ENCODE results near the gene INSYN1. TPM values are rescaled to one million over a fixed set of nuclear protein-coding genes. Genes with fewer than 3 reads are reported as not detected.
"Not testable (repeated sequence)": the region's sequence is repeated elsewhere in the genome, so short reads cannot be mapped to it uniquely, and the experiment has no call there.

The INSYN1 gene
- total RNA-seq = not detected

- no peaks in the 10 kb centered on the region for H3K9me3 Mint-ChIP-seq
- ATAC-seq (replicated peaks in 1 of 2) (no peak), DNase-seq (no peak)
- peaks cover 39% of the 10 kb centered on the region for H3K27me3 Mint-ChIP-seq (ENCODE audit: low read depth)
- H3K36me3 Mint-ChIP-seq (ENCODE audit: insufficient read depth in 2 of 2) = no peaks in the 10 kb centered on the region
- no peak within 1 kb of the TSS for H3K27ac Mint-ChIP-seq
- H3K4me1 Mint-ChIP-seq (ENCODE audit: low read depth) = no peaks in the 10 kb centered on the region
- peak within 1 kb of the TSS in 1 of 2 donors; percentile 60 for H3K4me3 Mint-ChIP-seq
These were observed at the start of gene INSYN1 for GRCh38 chr15:73753250-73754130. INSYN1 (minus strand) TSS chr15:73753351; CDS start chr15:73751130, 2,221 bp downstream.

GRCh38 chr15:73802431-73803041 lies 49.4 kb upstream of the INSYN1 start:
- DNase-seq (no peak), ATAC-seq (replicated peaks in 1 of 2) (no peak)
- Mint-ChIP-seq H3K27ac (no peak overlapping the region), H3K27me3 (ENCODE audit: low read depth) (no peaks in the 10 kb centered on the region), H3K36me3 (ENCODE audit: insufficient read depth in 2 of 2) (no peaks in the 10 kb centered on the region), H3K4me1 (ENCODE audit: low read depth) (no peaks in the 10 kb centered on the region), H3K9me3 (no peaks in the 10 kb centered on the region), H3K4me3 (no peak overlapping the region)

GRCh38 chr15:73800662-73801345 lies 47.7 kb upstream of the INSYN1 start:
- Mint-ChIP-seq H3K27ac (no peak overlapping the region), H3K36me3 (ENCODE audit: insufficient read depth in 2 of 2) (no peaks in the 10 kb centered on the region), H3K4me1 (ENCODE audit: low read depth) (no peaks in the 10 kb centered on the region), H3K9me3 (no peaks in the 10 kb centered on the region), H3K4me3 (no peak overlapping the region), H3K27me3 (ENCODE audit: low read depth) (no peaks in the 10 kb centered on the region)
- DNase-seq (no peak), ATAC-seq (replicated peaks in 1 of 2) (no peak)

GRCh38 chr15:73799466-73799865 lies 46.3 kb upstream of the INSYN1 start:
- H3K27ac Mint-ChIP-seq = no peak overlapping the region
- no peaks in the 10 kb centered on the region for H3K4me1 Mint-ChIP-seq (ENCODE audit: low read depth)
- DNase-seq (no peak), ATAC-seq (replicated peaks in 1 of 2) (no peak)
- H3K4me3 Mint-ChIP-seq = no peak overlapping the region
- H3K27me3 Mint-ChIP-seq (ENCODE audit: low read depth) = no peaks in the 10 kb centered on the region
- H3K36me3 Mint-ChIP-seq (ENCODE audit: insufficient read depth in 2 of 2) = no peaks in the 10 kb centered on the region
- no peaks in the 10 kb centered on the region for H3K9me3 Mint-ChIP-seq

GRCh38 chr15:73797366-73798158 lies 44.4 kb upstream of the INSYN1 start:
- DNase-seq (no peak), ATAC-seq (replicated peaks in 1 of 2) (no peak)
- H3K4me1 Mint-ChIP-seq (ENCODE audit: low read depth) = no peaks in the 10 kb centered on the region
- no peaks in the 10 kb centered on the region for H3K27me3 Mint-ChIP-seq (ENCODE audit: low read depth)
- H3K4me3 Mint-ChIP-seq = no peak overlapping the region
- H3K9me3 Mint-ChIP-seq = no peaks in the 10 kb centered on the region
- H3K27ac Mint-ChIP-seq = no peak overlapping the region
- no peaks in the 10 kb centered on the region for H3K36me3 Mint-ChIP-seq (ENCODE audit: insufficient read depth in 2 of 2)

- Mint-ChIP-seq H3K4me3 (no peak overlapping the region), H3K9me3 (no peaks in the 10 kb centered on the region), H3K27ac (no peak overlapping the region), H3K27me3 (ENCODE audit: low read depth) (no peaks in the 10 kb centered on the region), H3K36me3 (ENCODE audit: insufficient read depth in 2 of 2) (no peaks in the 10 kb centered on the region), H3K4me1 (ENCODE audit: low read depth) (no peaks in the 10 kb centered on the region)
- DNase-seq (no peak), ATAC-seq (replicated peaks in 1 of 2) (no peak)
These were observed 43.2 kb upstream of the INSYN1 start for GRCh38 chr15:73796331-73796831.

- no peaks in the 10 kb centered on the region for H3K36me3 Mint-ChIP-seq (ENCODE audit: insufficient read depth in 2 of 2)
- no peak for DNase-seq
These were observed 41.4 kb upstream of the INSYN1 start for GRCh38 chr15:73794443-73795133.

GRCh38 chr15:73792899-73793541 lies 39.9 kb upstream of the INSYN1 start:
- not testable (repeated sequence) for H3K36me3 Mint-ChIP-seq (ENCODE audit: insufficient read depth in 2 of 2); H3K9me3 Mint-ChIP-seq; H3K27me3 Mint-ChIP-seq (ENCODE audit: low read depth); H3K4me1 Mint-ChIP-seq (ENCODE audit: low read depth); ATAC-seq (replicated peaks in 1 of 2); H3K4me3 Mint-ChIP-seq; H3K27ac Mint-ChIP-seq; DNase-seq

More at GRCh38 chr15:73794443-73795133, 41.4 kb upstream of the INSYN1 start:
- Mint-ChIP-seq H3K4me3 (no peak overlapping the region), H3K4me1 (ENCODE audit: low read depth) (no peaks in the 10 kb centered on the region), H3K9me3 (no peaks in the 10 kb centered on the region), H3K27ac (no peak overlapping the region), H3K27me3 (ENCODE audit: low read depth) (no peaks in the 10 kb centered on the region)
- no peak for ATAC-seq (replicated peaks in 1 of 2)

- Mint-ChIP-seq H3K4me1 (ENCODE audit: low read depth) (no peaks in the 10 kb centered on the region), H3K27me3 (ENCODE audit: low read depth) (no peaks in the 10 kb centered on the region), H3K9me3 (no peaks in the 10 kb centered on the region), H3K4me3 (no peak overlapping the region), H3K36me3 (ENCODE audit: insufficient read depth in 2 of 2) (no peaks in the 10 kb centered on the region), H3K27ac (no peak overlapping the region)
- no peak for ATAC-seq (replicated peaks in 1 of 2)
- no peak for DNase-seq
These were observed 39.3 kb upstream of the INSYN1 start for GRCh38 chr15:73792415-73792814.

- H3K36me3 Mint-ChIP-seq (ENCODE audit: insufficient read depth in 2 of 2) = no peaks in the 10 kb centered on the region
- H3K27me3 Mint-ChIP-seq (ENCODE audit: low read depth) = no peaks in the 10 kb centered on the region
- H3K4me1 Mint-ChIP-seq (ENCODE audit: low read depth) = no peaks in the 10 kb centered on the region
- ATAC-seq (replicated peaks in 1 of 2) (no peak), DNase-seq (no peak)
- no peaks in the 10 kb centered on the region for H3K9me3 Mint-ChIP-seq
- H3K4me3 Mint-ChIP-seq = no peak overlapping the region
- no peak overlapping the region for H3K27ac Mint-ChIP-seq
These were observed 36.5 kb upstream of the INSYN1 start for GRCh38 chr15:73789521-73790240.

GRCh38 chr15:73787621-73788020 lies 34.5 kb upstream of the INSYN1 start:
- no peak for ATAC-seq (replicated peaks in 1 of 2)
- H3K4me1 Mint-ChIP-seq (ENCODE audit: low read depth) = no peaks in the 10 kb centered on the region
- DNase-seq = no peak
- H3K27me3 Mint-ChIP-seq (ENCODE audit: low read depth) = no peaks in the 10 kb centered on the region
- H3K27ac Mint-ChIP-seq = no peak overlapping the region
- no peak overlapping the region for H3K4me3 Mint-ChIP-seq
- H3K36me3 Mint-ChIP-seq (ENCODE audit: insufficient read depth in 2 of 2) = no peaks in the 10 kb centered on the region
- H3K9me3 Mint-ChIP-seq = no peaks in the 10 kb centered on the region

Measured in activated T-cell treated with anti-CD3 and anti-CD28 coated beads, Interleukin-2, amount 50 U/mL, for 72 hours (primary cell).